ENCODE measurements around the gene POLR3B.
"Not testable (repeated sequence)": the region's sequence is repeated elsewhere in the genome, so short reads cannot be mapped to it uniquely, and the experiment has no call there.

POLR3B gene

GRCh38 chr12:106477627-106478026, 120.1 kb downstream of the POLR3B start:
- DNase-seq, result not testable (repeated sequence)

- no peak for DNase-seq
Observed at GRCh38 chr12:106480251-106480650, 122.7 kb downstream of the POLR3B start.

GRCh38 chr12:106481246-106481645, 123.7 kb downstream of the POLR3B start:
- DNase-seq, result no peak

- no peak for DNase-seq
Observed at GRCh38 chr12:106487664-106488063, 130.1 kb downstream of the POLR3B start.

GRCh38 chr12:106488884-106489283, 131.3 kb downstream of the POLR3B start:
- DNase-seq, result no peak

GRCh38 chr12:106490264-106490663, 132.7 kb downstream of the POLR3B start:
- no peak for DNase-seq

- no peak for DNase-seq
Observed at GRCh38 chr12:106492857-106493256, 135.3 kb downstream of the POLR3B start.

- no peak for DNase-seq
Observed at GRCh38 chr12:106493531-106493930, 136.0 kb downstream of the POLR3B start.

- DNase-seq, result no peak
Observed at GRCh38 chr12:106495354-106495965, 137.9 kb downstream of the POLR3B start.

GRCh38 chr12:106498056-106498455, 140.5 kb downstream of the POLR3B start:
- DNase-seq, result no peak

GRCh38 chr12:106499628-106500027, 142.1 kb downstream of the POLR3B start:
- DNase-seq, result no peak

- no peak for DNase-seq
Observed at GRCh38 chr12:106506691-106507090, 149.1 kb downstream of the POLR3B start.

GRCh38 chr12:106508966-106509365, 151.4 kb downstream of the POLR3B start:
- DNase-seq, result no peak

GRCh38 chr12:106511365-106511764, 153.8 kb downstream of the POLR3B start:
- DNase-seq, result no peak

- no peak for DNase-seq
Observed at GRCh38 chr12:106517314-106517713, 159.8 kb downstream of the POLR3B start.

GRCh38 chr12:106519607-106520021, 162.1 kb downstream of the POLR3B start:
- DNase-seq, result no peak

- no peak for DNase-seq
Observed at GRCh38 chr12:106521901-106522300, 164.4 kb downstream of the POLR3B start.

GRCh38 chr12:106522708-106523107, 165.2 kb downstream of the POLR3B start:
- no peak for DNase-seq

- no peak for DNase-seq
Observed at GRCh38 chr12:106527356-106527755, 169.8 kb downstream of the POLR3B start.

- DNase-seq, result no peak
Observed at GRCh38 chr12:106541201-106541600, 183.7 kb downstream of the POLR3B start.

- no peak for DNase-seq
Observed at GRCh38 chr12:106551410-106551809, 193.9 kb downstream of the POLR3B start.

GRCh38 chr12:106552228-106552627, 194.7 kb downstream of the POLR3B start:
- no peak for DNase-seq
